ENCODE measurements around the gene MSRB1.

- TF ChIP-seq CTCF (conservative IDR thresholded peaks at IDR 0.05; ENCODE audit: low read depth, low read length) (no peak), EZH2 (IDR thresholded peaks at IDR 0.05; ENCODE audit: low read length, unreplicated experiment) (no peak), EZH2phosphoT487 (IDR thresholded peaks at IDR 0.05; ENCODE audit: borderline replicate concordance, low read length) (no peak)
Measured at GRCh38 chr16:1946495-1947368, 3.7 kb upstream of the MSRB1 start.

Measured in PC-3 (cell line).